GM18861 (cell line): ENCODE measurements around the gene ARHGAP8.

ENCODE experiments used
- ATAC-seq: cut with Tn5 transposase; IDR thresholded peaks from one replicate; pipeline ENCODE4 v1.9.1; 2021; ENCODE audit not compliant: unreplicated experiment

ARHGAP8 gene

DNA sequence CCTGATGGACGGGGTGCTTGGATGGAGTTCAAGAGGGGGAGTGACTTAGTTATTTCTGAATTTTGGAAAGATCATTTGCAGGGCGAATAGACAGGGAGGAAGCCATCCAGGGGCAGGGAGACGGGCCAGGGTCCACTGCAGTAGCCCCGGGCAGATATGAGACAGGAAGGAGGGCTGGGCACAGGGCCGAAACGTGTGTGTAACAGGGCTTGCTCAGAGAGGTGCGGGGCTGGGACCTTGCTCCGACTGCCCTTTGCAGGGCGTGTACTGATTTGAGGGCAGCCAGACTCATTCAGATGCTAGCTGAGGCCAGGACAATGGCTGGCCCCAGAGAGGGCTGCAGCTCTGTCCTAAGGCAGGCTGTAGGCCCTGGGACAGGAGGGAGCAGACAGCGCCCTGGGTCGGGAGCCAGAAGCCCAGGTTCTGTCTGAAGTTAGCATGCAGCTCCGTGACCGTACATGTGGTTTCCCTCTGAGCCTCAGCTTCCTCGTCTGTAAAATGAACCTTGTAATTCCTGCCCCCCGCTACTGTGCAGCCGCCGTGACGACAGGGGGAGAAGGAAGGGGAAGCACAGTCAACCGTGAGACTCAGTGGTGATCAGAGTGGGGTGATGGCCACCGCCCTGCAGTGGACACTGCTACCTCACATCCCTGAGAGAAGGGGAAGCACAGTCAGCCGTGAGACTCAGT is 154.0 kb downstream of the ARHGAP8 start:
- ATAC-seq: no peak

DNA sequence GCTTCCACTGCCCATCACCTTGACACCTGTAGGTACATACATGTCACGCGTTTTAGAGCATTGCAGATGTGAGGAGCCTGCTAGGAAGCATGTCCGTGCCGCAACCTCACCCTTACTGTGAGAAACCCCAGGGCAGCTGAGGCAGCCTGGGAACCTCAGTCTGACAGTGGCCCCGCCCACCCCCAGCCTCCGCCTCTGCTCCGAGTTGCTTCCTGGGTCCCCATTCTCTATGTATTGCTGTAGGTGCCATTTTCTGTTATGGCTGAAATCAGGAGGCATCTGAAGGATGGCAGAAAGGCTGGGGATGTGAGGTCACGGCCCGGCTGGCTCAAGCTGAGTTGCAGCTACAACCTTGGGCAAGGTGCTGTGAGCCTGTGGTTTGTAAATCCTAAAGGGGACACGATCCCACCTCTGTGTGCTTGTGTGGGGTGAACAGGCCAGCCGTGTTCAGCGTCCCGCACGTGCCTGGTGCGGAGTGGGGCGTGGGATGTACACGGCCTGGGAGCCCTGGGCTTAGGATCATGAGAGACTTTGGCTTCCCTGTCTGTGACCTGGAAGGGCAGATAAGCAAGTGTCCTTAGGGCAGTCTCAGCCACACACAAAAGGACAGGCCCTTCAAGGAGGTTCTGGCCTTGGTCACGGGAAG is 154.7 kb downstream of the ARHGAP8 start:
- no peak for ATAC-seq

DNA sequence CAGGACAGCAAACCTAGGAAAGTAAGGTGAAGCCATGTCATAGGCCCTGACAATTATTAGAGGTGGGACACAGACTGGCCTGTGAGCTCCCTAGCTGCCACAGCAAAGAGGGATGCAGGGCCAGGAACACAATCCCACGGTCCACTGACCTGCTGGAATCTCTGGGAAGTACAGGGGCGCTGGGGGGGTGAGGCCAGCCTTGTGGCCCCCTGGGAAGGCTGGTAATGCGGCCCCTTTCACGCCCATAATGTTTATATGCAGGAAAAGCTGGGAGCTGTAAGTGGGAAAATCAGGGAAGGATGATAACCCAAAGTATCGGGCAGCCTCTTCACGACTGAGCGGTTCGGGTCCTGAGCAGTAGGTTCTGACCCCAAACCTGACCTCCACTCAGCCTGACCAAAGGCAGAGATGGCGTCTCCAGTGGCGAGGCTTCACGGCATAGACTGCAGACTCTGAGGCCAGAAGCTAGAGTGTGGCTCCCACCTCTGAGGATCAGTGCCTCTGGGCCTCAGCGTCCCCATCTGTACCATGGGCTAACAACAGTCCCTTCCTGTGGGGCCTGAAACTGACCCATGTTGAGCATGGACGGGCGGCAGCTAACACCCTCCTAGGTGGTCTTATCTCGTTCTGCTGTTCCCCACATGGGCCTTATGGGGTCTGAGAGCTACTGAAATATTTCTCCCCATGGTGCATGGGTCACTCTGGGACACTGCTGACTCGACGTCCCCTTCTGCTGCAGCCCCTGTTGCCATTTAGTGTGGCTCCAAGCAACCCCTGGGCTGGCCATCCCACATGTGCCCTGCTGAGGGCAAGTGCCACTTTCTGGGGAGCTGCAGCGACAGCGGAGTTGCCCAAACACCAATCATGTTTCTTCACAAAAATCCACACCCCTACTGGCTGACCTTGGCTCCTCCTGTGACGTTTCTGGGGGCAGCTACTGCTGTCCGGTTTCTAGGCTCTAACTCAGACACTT is 155.7 kb downstream of the ARHGAP8 start:
- ATAC-seq: no peak

DNA sequence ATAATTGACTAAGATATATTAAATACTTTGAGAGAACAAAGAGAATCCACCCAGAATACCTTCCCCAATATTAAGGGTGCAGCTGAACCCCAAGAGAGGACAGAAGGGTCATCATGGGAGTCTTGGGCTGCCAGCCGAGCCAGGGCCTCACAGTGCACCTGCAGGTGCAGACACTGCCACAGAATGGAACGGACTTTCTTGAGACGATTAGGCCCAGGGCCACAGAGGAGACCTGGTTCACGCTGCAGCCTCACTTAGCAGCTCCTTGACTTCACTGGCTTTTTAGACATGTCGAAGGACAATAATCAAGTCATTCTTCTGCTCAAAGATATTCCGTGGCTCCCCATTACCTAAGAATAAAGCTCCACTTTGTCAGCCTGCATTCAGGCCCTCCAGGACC is 156.9 kb downstream of the ARHGAP8 start:
- no peak for ATAC-seq
